GM19324 (cell line): ENCODE data around the gene ZNF12.
"Not testable (repeated sequence)": the region's sequence is repeated elsewhere in the genome, so short reads cannot be mapped to it uniquely, and the experiment has no call there.

Experiments used
- ATAC-seq: cut with Tn5 transposase; IDR thresholded peaks from one replicate; pipeline ENCODE4 v1.9.1; 2021; ENCODE audit warnings: mild to moderate bottlenecking, moderate library complexity; ENCODE audit not compliant: unreplicated experiment, low FRiP score

Gene ZNF12

DNA sequence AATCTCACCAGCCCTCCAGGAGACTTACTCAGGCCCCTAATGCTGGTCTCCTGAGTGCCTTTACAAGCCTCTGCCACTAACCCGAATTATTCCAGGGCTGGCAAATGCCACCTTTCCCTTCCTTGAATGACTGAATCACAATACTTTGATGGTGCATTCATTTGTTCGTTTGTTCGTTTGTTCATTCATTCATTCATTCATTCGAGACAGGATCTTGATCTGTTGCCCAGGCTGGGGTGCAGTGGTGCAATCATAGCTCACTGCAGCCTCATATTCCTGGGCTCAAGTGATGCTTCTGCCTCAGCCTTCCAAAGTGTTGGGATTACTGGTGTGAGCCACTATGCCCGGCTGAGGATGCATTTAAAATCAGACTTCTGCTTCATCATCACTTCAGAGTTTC, 6.0 kb downstream of the ZNF12 start:
- no peak for ATAC-seq

DNA sequence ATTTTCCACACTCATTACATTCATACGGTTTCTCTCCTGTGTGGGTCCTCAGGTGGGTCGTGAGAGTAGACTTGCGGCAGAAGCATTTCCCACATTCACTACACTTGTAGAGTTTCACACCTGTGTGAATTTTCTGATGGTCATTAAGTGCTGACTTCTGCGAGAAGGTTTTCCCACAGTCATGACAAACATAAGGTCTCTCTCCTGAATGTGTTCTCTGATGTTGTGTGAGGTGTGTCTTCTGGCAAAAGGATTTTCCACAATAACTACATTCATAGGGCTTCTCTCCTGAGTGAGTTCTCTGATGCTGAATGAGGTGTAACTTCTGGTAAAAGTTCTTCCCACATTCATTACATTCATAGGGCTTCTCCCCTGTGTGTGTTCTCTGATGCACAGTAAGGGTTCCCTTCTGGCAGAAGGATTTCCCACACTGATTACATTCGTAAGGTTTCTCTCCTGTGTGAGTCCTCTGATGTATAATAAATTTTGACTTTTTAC, 15.1 kb downstream of the ZNF12 start:
- ATAC-seq, result no peak

DNA sequence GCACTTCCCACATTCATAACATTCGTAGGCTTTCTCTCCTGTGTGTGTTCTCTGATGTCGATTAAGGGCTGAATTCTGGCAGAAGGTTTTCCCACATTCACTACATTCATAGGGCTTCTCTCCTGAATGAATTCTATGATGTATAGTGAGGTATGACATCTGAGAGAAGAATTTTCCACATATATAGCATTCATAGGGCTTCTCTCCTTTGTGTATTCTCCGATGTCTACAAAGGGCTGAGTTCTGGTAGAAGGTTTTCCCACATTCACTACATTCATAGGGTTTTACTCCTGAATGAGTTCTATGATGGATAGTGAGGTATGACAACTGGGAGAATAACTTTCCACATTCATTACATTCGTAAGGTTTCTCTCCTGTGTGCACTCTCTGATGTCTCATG, 15.6 kb downstream of the ZNF12 start:
- no peak for ATAC-seq

DNA sequence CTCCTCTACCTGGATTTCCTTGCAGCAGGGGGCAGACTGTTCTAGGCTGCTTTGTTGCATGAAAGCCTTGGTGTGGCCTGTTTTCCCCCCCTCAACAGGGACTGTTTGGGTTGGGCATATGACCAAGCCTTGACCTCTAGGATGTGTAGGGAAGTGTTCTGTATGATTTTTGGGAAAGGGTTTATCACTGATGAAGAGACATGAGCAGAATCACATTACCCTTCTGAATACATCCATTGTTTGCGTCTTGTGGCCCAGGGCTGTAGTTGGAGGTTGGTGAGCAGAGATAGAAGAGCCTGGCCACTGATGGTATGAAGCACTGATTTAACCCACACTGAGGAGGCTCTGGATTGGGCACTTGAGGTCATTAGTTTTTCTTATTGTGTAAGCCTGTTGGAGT, 26.6 kb downstream of the ZNF12 start:
- no peak for ATAC-seq

DNA sequence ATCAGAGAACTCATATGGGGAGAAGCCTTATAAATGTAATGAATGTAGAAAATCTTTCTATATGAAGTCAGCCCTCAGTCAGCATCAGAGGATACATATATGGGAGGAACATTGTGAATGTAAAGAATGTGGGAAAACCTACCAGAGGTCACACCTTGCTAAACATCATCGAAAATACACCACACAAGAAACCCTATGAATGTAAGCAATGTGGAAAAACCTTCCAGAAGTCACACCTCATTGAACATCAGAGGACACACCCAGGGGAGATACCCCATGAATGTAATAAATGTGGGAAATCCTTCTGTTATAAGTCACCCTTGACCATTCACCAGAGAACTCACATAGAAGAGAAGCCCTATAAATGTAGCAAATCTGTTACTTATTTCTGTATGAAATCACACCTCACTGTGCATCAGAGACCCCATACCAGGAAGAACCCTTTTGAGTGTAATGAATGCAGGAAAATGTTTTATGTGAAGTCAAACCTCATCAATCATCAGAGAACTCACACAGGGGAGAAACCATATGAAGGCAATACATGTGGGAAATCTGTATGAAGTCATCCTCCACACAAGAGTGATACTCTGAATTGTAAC, 30.8 kb downstream of the ZNF12 start:
- no peak for ATAC-seq

DNA sequence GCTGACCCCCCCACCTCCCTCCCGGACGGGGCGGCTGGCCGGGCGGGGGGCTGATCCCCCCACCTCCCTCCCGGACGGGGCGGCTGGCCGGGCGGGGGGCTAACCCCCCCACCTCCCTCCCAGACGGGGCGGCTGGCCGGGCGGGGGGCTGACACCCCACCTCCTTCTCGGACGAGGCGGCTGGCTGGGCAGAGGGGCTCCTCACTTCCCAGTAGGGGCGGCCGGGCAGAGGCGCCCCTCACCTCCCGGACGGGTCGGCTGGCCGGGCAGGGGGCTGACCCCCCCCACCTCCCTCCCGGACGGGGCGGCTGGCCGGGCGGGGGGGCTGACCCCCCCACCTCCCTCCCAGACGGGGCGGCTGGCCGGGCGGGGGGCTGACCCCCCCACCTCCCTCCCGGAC, 35.9 kb downstream of the ZNF12 start:
- ATAC-seq, result not testable (repeated sequence)

DNA sequence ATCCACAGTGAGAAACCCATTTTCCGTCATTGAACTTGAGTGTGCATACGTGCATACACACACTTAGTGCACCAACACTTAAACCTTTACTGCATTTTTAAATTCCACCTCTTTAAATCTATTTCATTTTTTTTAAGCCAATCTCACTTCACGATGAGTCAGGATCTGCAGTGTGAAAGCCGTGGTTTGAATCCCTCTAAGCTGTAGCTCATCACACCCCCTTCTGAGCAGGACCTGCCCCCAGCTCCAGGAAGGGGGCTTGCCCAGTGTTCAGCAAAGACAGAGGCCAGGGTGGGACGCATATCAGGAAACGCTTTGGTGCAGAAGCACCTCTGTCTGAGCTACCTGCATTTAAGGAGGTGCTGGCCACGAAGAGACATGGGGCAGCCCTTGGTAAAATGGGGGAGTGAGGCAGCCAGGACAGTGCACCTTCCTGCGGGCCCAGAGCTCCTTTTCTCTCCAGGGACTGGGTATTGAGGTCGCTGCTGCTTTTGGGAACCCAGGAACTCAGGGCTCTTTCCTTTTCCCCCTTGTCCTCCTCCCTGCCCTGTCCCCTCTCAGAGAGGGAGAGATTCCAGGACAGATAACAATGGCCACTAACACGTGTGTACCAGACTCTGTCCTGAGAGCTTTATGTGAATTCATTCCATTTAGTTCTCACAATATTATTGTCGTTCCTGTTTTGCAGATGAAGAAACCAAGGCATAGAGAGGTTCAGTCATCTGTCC, 48.0 kb downstream of the ZNF12 start:
- ATAC-seq, result no peak

DNA sequence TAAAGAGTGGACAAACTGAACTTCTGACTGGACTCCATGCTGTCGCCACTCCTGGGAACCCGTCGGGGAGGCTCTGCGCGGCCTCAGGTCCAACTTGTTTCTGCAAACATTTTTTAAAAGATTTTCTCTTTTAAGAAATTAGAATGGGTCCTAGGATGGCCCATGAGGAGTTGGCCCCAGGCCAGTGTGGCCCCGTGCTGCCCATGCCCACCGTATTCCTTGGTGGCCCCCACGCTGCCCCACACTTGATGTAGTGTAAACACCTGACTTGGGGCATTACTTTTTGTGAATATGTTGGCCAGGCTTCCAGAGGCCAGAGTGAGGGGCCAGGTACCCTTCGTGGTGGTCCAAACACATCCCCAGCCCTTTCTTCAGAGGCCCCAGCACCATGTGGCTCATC, 50.3 kb downstream of the ZNF12 start:
- no peak for ATAC-seq

DNA sequence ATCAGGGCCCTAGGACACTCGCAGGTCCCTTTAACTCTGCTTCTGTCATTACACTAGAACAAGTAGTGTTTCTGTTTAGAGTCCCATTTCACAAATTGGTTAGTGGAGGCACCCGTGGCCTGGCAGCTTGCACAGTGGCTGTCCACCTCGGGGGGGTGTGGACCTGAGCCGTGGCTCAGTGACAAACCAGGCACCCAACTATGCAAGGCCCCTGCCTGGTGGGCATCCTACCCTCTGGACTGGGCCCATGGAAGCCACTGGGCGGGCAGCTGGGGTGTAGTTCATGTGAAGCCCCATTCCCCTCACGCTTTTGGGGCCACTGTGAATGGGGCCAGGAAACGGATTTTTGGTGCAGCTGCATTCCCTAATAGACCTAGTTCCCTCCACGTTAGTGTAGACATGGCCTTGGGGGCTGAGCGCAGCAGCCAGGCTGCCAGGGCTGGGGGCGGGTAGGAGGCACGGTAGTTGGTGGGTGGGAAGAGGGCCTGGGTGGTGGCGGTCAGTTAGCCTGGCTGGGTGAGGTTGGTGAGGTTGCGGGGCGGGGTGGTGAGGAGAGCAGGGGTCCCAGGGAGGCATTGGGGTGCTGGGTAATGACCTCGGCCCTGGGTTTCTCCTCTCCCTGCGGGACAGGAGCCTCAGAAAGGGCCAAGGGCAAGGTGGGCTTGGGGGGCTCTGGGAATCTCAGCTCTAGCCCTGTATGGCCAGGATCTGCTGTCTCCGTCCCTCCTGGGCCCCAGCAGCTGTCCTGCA, 50.9 kb downstream of the ZNF12 start:
- no peak for ATAC-seq

DNA sequence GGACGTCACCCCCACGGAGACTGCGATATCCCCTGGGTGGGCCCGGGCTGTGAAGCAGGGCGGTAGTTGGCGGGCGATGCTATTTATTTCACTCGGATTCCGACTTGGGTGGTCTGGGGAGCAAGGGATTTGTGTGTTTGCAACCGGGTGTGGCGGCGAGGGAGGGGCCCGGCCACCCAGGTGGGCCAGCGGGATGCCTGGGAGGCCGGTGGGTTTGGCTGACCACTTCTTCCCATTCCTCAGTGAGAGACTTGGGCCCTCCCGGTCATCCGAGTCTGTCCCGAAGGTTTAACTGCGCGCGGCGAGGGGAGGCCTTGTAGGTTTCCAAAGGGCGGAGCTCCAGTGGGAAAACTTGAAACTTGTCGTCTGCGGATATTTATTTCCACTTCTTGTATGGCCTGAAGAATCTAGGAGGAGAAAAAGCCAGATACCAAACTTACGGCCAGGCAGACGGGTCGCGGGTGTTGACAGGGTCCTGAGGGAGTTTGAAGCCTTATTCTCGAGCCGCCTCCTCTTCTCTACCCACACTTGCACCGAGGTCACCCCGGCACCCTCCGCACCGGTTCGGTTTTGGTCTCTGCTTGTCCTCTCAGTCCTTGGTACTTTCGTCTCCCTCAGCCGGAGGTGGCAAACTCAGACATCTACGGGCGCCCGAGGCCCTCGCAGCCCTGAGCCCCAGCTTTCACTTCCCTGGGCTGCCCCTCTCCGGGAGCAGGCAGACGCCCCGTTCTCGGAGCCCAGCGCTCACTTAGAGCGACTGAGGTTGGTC, 51.7 kb downstream of the ZNF12 start:
- ATAC-seq, result no peak

DNA sequence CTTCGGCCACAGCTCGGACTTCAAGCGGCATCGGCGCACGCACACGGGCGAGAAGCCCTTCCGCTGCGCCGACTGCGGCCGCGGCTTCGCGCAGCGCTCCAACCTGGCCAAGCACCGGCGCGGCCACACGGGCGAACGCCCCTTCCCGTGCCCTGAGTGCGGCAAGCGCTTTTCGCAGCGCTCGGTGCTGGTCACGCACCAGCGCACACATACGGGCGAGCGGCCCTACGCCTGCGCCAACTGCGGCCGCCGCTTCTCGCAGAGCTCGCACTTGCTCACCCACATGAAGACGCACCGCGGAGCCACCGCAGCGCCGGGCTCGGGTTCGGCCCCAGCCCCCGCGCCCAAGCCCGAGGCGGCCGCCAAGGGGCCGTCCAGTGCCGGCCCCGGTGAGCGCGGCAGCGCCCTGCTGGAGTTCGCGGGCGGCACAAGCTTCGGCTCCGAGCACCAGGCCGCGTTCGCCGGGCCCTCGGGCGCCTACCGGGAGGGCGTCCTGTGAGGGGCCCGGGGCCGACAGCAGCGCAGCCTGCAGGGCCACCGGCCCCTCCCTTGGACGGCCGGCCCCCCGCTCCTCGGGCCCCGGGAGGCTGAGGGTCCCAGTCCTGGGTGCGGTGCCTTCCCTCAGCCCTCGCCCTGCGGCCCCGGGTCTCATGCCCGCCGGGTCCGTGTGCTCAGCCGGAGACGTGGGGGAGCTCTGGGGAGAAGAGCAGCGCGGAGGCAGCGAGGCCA, 52.5 kb downstream of the ZNF12 start:
- no peak for ATAC-seq

DNA sequence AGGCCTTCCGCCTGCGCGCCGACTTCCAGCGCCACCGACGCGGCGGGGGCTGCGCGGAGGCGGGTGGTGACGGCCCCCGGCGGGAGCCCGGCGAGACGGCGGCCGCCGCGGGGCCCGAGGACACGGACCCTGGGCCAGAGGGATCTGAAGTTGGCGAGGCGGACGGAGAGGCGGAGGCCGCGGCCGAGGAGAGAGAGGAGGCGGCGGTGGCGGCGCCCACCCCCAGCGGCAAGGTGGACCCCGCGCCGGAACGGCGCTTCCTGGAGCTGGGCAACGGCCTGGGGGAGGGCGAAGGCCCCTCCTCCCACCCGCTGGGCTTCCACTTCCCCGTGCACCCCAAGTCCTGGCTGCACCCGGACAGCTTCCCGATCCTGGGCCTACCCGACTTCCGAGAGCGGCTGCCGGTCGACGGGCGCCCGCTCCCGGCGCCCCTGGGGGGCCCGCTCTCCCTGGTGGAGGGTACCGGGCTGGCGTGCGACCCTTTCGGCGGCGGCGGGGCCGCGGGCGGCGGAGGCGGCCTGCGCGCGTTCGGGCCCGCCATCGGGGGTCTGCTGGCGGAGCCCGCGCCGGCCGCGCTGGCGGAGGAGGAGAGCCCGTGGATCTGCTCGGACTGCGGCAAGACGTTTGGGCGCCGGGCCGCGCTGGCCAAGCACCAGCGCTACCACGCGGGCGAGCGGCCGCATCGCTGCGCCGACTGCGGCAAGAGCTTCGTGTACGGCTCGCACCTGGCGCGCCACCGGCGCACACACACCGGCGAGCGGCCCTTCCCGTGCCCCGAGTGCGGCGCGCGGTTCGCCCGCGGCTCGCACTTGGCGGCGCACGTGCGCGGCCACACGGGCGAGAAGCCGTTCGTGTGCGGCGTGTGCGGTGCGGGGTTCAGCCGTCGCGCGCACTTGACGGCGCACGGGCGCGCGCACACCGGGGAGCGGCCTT, 53.4 kb downstream of the ZNF12 start:
- ATAC-seq, result no peak

DNA sequence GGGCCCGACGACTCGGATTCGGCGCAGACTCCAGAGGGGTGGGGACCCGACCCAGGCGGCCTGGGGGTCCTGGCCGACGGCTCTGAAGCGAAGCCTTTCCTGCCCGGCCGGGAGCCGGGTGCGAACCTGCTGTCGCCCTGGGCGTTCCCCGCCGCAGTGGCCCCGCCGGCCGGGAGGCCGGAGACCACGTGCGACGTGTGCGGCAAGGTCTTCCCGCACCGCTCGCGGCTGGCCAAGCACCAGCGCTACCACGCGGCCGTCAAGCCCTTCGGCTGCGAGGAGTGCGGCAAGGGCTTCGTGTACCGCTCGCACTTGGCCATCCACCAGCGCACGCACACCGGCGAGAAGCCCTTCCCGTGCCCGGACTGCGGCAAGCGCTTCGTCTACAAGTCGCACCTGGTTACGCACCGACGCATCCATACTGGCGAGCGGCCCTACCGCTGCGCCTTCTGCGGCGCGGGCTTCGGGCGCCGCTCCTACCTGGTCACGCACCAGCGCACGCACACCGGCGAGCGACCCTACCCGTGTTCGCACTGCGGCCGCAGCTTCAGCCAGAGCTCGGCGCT, 54.2 kb downstream of the ZNF12 start:
- ATAC-seq, result no peak

DNA sequence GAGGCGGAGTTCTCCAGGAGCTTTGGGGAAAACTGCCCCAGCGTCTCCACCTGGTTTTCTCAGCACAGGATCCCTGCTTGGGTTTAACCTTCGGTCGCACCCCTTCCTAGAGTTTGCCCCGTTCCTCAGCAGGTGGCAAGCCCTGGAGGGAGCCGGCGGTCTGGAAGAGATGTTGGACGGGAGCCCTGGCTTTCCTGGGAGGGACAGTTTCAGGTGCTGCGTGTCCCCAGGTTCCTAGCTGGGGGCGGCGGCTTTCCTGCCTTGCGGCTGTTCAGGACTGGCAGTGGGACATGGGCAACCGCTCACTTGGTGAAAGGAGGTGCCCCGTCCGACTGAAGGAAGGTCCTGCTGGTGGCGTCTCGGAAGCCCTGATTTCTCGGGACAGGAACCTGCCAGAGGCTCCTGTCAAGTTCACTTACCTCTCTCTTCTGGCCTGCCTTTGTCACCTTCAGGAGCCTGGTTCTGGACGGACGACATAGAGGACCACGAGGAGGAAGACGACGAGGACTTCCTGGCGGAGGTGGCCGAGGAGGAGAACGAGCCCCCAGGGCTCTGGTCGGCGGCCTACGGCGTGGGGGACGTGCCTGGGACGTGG, 54.8 kb downstream of the ZNF12 start:
- ATAC-seq, result no peak

DNA sequence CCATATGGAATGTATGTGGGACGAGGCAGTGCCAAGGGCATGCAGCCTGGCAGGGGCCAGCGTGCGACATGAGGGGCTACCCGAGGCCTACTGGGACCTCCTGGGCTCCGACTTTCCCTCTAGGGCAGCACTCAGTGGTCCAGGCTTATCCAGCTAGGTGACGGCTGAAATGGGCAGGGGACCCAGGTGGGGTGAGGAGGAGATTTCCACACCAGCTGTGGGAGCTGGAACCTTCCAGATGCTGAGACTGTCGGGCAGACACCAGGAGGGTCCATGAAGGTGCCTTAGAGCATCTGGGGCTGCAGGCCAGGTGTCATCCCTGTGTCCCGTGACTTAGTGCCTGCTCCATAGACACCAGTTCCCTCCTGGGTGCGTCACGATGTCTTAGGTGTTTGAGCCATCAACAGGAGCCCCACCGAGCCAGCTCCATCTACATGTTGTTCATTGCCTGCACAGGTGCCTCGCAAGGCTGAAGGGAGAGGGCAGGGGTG, 56.2 kb downstream of the ZNF12 start:
- ATAC-seq, result no peak

DNA sequence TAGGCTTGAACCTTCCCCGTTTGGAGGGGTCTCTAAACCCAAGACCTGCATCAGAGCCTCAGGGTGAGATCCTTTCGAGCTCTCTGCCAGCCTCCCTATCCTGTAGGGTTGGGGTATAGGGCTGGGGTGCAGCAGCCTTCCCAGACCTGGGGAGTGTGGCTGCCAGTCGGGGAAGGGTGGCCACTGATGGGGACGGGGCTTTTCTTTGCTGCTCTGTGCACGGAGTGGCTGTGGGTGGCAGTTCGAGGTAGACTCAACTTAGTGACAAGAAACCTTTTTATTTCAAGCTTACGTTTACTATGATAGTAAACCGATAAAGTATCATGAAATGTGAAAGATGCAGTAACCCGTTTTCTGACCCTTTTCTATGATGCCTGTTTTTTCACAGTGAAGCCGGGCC, 56.7 kb downstream of the ZNF12 start:
- no peak for ATAC-seq

DNA sequence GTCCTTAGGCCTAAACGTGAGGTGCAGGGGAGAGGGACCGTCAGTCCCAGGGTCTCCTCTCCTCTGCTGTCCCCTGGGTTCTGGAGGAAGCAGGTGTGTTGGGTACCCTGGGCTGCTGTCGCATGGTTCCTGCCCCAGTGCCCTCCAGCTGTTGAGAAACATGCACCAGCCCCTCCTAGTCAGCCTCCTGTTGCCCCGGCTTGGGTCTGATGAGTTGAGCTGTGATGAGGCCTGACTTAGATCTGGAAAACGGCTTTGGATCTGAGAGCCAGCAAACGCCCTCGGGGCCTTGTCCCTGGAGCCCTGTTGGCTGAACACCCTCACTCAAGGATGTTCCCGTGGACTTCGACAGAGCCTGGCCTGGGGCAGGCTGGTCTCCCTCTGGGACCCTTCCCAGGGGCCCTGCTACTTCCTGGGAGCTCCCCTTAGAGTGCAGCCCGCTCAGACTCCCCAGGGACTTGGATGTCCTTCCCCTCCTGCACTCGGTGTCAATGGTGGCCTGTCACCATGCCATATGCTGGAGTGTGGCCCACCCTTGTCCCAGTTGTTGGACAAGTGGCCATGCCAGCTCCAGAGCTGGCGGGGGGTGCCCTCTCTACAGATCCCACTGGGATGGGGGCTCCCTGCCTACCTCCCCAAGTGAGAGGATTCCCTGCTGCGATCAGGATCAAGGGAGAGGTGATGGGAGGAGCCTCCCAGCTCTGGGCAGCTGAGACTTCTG, 57.3 kb downstream of the ZNF12 start:
- ATAC-seq, result no peak

DNA sequence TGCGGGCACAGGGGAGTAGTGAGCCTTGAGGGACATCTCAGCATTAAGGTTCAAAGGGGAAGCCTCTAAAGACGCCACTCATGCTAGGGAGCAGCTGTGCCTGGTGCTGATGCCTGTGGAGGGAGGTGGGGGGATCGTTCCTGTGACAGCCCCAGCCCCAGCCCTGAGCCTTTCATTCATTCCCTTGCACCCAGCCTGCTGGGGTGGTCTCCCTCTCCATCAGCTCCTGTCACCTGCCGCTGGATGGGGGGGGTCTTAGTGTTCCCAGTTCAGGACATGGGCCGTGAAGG, 58.0 kb downstream of the ZNF12 start:
- ATAC-seq, result no peak
